DOHH2 (cell line): ENCODE data around the gene PCCA.

Experiments used
- H3F3A ChIP-seq: fragments of 200-600 bp; sonication (generic), shearing (Covaris generic); 2 replicates; pipeline ENCODE4 v1.6.0; 2016; ENCODE audit warnings: antibody characterized with exemption, mild to moderate bottlenecking; ENCODE audit not compliant: control insufficient read depth, insufficient read depth
- H3K27ac ChIP-seq: fragments of 200-600 bp; sonication (generic); 2 replicates; pipeline ENCODE4 v1.5.1; 2014; ENCODE audit warnings: low read depth, mild to moderate bottlenecking, low read length, moderate library complexity
- H3K27me3 ChIP-seq: fragments of 200-600 bp; sonication (generic); 2 replicates; pipeline ENCODE4 v1.6.1; 2014; ENCODE audit warnings: mild to moderate bottlenecking, low read length, mixed read lengths; ENCODE audit not compliant: control insufficient read depth
- H3K36me3 ChIP-seq: fragments of 200-600 bp; sonication (generic); 2 replicates; pipeline ENCODE4 v1.6.1; 2014; ENCODE audit warnings: mild to moderate bottlenecking, low read length, moderate library complexity, mixed read lengths; ENCODE audit not compliant: control insufficient read depth
- H3K4me1 ChIP-seq: fragments of 200-600 bp; sonication (generic); 2 replicates; pipeline ENCODE4 v1.6.1; 2014; ENCODE audit warnings: mild to moderate bottlenecking, low read length, mixed read lengths; ENCODE audit not compliant: control insufficient read depth
- H3K4me2 ChIP-seq: fragments of 200-600 bp; sonication (generic); 2 replicates; pipeline ENCODE4 v1.6.0; 2014; ENCODE audit warnings: mild to moderate bottlenecking, low read length, moderate library complexity
- H3K4me3 ChIP-seq: fragments of 200-600 bp; sonication (generic); 2 replicates; pipeline ENCODE4 v1.5.1; 2014; ENCODE audit warnings: mild to moderate bottlenecking, low read length, mixed read lengths
- H3K79me2 ChIP-seq: fragments of 200-600 bp; sonication (generic); 2 replicates; pipeline ENCODE4 v1.6.1; 2014; ENCODE audit warnings: mild to moderate bottlenecking, low read length, mixed read lengths; ENCODE audit not compliant: control insufficient read depth
- H3K9me2 ChIP-seq: fragments of 200-600 bp; sonication (generic); replicated peaks from 2 replicates; pipeline ENCODE4 v1.6.1; 2014; ENCODE audit warnings: mild to moderate bottlenecking, low read length, mixed read lengths; ENCODE audit not compliant: control insufficient read depth
- H3K9me3 ChIP-seq: fragments of 200-600 bp; sonication (generic); 2 replicates; pipeline ENCODE4 v1.6.1; 2014; ENCODE audit warnings: antibody characterized with exemption, low read length, mixed read lengths; ENCODE audit not compliant: control insufficient read depth, insufficient read depth
- H4K20me1 ChIP-seq: fragments of 200-600 bp; sonication (generic); 2 replicates; pipeline ENCODE4 v1.6.0; 2014; ENCODE audit warnings: low read depth, mild to moderate bottlenecking, antibody characterized with exemption, low read length, moderate library complexity; ENCODE audit not compliant: control insufficient read depth, insufficient read depth
- CTCF ChIP-seq: fragments of 200-600 bp; sonication (generic); IDR thresholded peaks from one replicate; pipeline ENCODE4 v1.5.1; 2014; ENCODE audit warnings: antibody characterized with exemption, mild to moderate bottlenecking, low read depth, low read length; ENCODE audit not compliant: poor library complexity, severe bottlenecking
- EZH2phosphoT487 ChIP-seq: fragments of 200-600 bp; sonication (generic); IDR thresholded peaks from 2 replicates; pipeline ENCODE4 v1.6.1; 2017; ENCODE audit warnings: borderline replicate concordance, mild to moderate bottlenecking, antibody characterized with exemption, low read length, moderate library complexity, mixed read lengths

The PCCA gene

GRCh38 chr13:100230769-100231149, 141.9 kb downstream of the PCCA start:
- H3K27me3 ChIP-seq, result 0 out of 2 replicates have a peak, but pooled peaks cover 2% of the 10 kb centered on the region
- no peak for TF ChIP-seq EZH2phosphoT487
- TF ChIP-seq CTCF, result no peak
- no peaks in the 10 kb centered on the region for H3K9me3 ChIP-seq
- H3F3A ChIP-seq, result no peaks in the 10 kb centered on the region
- no peaks in the 10 kb centered on the region for H3K79me2 ChIP-seq
- H3K4me2 ChIP-seq, result no peak overlapping the region
- H3K27ac ChIP-seq, result no peak overlapping the region
- H4K20me1 ChIP-seq, result no peaks in the 10 kb centered on the region
- no peak overlapping the region for H3K4me3 ChIP-seq
- no peaks in the 10 kb centered on the region for H3K9me2 ChIP-seq
- H3K4me1 ChIP-seq, result peaks cover 5% of the 10 kb centered on the region; the same call in 1 of the 2 replicates
- H3K36me3 ChIP-seq, result no peaks in the 10 kb centered on the region

- peaks cover 6% of the 10 kb centered on the region; the same call in 1 of the 2 replicates for H3K4me1 ChIP-seq
- no peaks in the 10 kb centered on the region for H3K9me3 ChIP-seq
- no peaks in the 10 kb centered on the region for H3K9me2 ChIP-seq
- H3K79me2 ChIP-seq, result no peaks in the 10 kb centered on the region
- no peak overlapping the region for H3K4me2 ChIP-seq
- H4K20me1 ChIP-seq, result no peaks in the 10 kb centered on the region
- H3K27me3 ChIP-seq, result 0 out of 2 replicates have a peak, but pooled peaks cover 2% of the 10 kb centered on the region
- H3K27ac ChIP-seq, result no peak overlapping the region
- no peak overlapping the region for H3K4me3 ChIP-seq
- no peaks in the 10 kb centered on the region for H3F3A ChIP-seq
- TF ChIP-seq CTCF (no peak), EZH2phosphoT487 (no peak)
- no peaks in the 10 kb centered on the region for H3K36me3 ChIP-seq
Observed at GRCh38 chr13:100231176-100231575, 142.3 kb downstream of the PCCA start.

DNA sequence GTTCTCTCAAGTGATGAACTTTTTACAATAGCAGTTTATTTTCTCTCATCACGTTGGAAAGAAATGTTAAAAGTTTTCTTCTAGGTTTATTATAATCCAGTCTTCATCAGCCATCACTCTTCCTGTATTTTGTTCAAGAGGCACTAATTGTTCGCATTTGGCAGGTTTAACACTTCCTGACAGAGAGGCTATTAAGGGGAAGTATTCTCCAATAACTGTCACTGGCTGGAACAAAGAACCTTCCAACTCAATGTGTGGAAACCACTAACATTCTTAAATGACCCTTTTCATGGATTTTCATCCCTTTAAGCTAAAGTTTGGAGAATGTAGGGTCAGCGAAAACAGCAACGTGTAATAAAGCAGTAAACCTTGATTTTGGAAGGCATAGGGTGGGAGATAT, 145.1 kb downstream of the PCCA start:
- Histone ChIP-seq H3K4me2 (no peak overlapping the region), H3K79me2 (no peaks in the 10 kb centered on the region), H3F3A (no peaks in the 10 kb centered on the region), H3K4me1 (peaks cover 6% of the 10 kb centered on the region; the same call in 1 of the 2 replicates), H3K9me3 (no peaks in the 10 kb centered on the region), H3K4me3 (no peak overlapping the region), H3K27me3 (0 out of 2 replicates have a peak, but pooled peaks cover 2% of the 10 kb centered on the region), H3K9me2 (no peaks in the 10 kb centered on the region), H3K36me3 (no peaks in the 10 kb centered on the region), H3K27ac (no peak overlapping the region), H4K20me1 (no peaks in the 10 kb centered on the region)
- TF ChIP-seq EZH2phosphoT487 (no peak), CTCF (no peak)
